ENCODE data around the gene CD8B2. TPM values are rescaled to one million over a fixed set of nuclear protein-coding genes. Genes with fewer than 3 reads are reported as not detected.

Gene CD8B2
- total RNA-seq, 1 donor from 2014 or later = not detected

DNA sequence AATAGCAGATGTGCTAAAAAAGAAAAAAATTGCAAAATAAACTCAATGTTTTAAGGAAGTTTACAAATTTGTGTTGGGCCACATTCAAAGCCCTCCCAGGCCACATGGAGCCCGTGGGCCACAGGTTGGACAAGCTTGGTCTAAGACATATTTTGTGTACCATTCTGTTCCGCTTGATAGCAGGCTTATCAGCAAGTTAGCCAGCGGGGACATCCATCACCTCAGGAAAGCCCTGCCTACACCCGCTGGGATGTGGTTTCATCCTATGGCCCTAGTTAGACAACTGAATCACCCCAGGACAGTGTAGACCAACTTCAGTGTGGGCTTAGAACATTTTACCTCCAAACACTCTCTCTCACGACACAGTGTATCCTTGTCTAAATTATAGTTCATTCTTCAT lies 32.6 kb downstream of the CD8B2 start:
- Histone ChIP-seq H3F3A (ENCODE audit: low read depth) (no peaks in the 10 kb centered on the region), H3K27ac (no peak overlapping the region), H3K27me3 (no peaks in the 10 kb centered on the region), H4K20me1 (ENCODE audit: low read depth) (no peaks in the 10 kb centered on the region), H3K4me3 (no peak overlapping the region), H3K36me3 (no peaks in the 10 kb centered on the region), H3K9me3 (ENCODE audit: low read depth) (no peaks in the 10 kb centered on the region), H3K4me1 (no peaks in the 10 kb centered on the region), H3K4me2 (no peak overlapping the region), H2AFZ (replicated peaks) (no peak overlapping the region), H3K9ac (no peak overlapping the region), H3K79me2 (ENCODE audit: low read depth) (no peaks in the 10 kb centered on the region)
- no peak for DNase-seq (ENCODE audit: low spot score)
- H3K4me1 Mint-ChIP-seq = peaks cover 4% of the 10 kb centered on the region
- no peaks in the 10 kb centered on the region for H3K36me3 Mint-ChIP-seq
- H3K9me3 Mint-ChIP-seq = peaks cover 6% of the 10 kb centered on the region
- no peak overlapping the region for H3K27ac Mint-ChIP-seq
- TF ChIP-seq EZH2phosphoT487 (IDR thresholded peaks at IDR 0.05) (no peak), EZH2 (IDR thresholded peaks at IDR 0.05) (no peak), CTCF (IDR thresholded peaks at IDR 0.05) (no peak)
- H3K4me3 Mint-ChIP-seq = no peak overlapping the region
- H3K27me3 Mint-ChIP-seq (ENCODE audit: insufficient read depth, low read depth) = peaks cover 2% of the 10 kb centered on the region

DNA sequence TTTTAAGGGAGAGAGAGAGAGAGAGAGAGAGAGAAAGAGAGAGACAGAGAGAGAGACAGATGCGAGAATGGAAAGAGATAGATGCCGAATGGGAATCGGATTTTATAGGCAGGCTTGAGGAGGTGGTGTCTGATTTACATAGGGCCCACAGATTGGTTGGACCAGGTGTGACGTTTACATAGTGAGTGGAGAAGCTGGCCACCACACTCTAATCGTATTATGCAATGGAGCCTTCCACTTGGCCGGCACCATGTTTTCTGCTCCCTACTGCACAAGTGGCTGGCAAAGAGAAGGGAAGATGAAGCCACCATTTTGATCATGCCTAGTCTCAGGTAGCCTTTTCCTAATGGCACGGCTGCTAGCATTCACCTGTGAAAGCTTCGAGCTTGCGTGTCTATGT lies 33.9 kb downstream of the CD8B2 start:
- no peak overlapping the region for H3K4me3 ChIP-seq
- no peak overlapping the region for H3K4me2 ChIP-seq
- H3K36me3 ChIP-seq = no peaks in the 10 kb centered on the region
- no peak overlapping the region for H2AFZ ChIP-seq (replicated peaks)
- no peak overlapping the region for H3K4me3 Mint-ChIP-seq
- H3K9me3 Mint-ChIP-seq = peaks cover 6% of the 10 kb centered on the region
- no peak for TF ChIP-seq CTCF (IDR thresholded peaks at IDR 0.05)
- TF ChIP-seq EZH2phosphoT487 (IDR thresholded peaks at IDR 0.05) = no peak
- TF ChIP-seq EZH2 (IDR thresholded peaks at IDR 0.05) = no peak
- H3K4me1 Mint-ChIP-seq = peaks cover 4% of the 10 kb centered on the region
- no peak overlapping the region for H3K27ac ChIP-seq
- H3K79me2 ChIP-seq (ENCODE audit: low read depth) = no peaks in the 10 kb centered on the region
- H4K20me1 ChIP-seq (ENCODE audit: low read depth) = no peaks in the 10 kb centered on the region
- no peaks in the 10 kb centered on the region for H3K27me3 ChIP-seq
- no peaks in the 10 kb centered on the region for H3K4me1 ChIP-seq
- H3K9ac ChIP-seq = no peak overlapping the region
- no peak overlapping the region for H3K27ac Mint-ChIP-seq
- H3F3A ChIP-seq (ENCODE audit: low read depth) = no peaks in the 10 kb centered on the region
- H3K9me3 ChIP-seq (ENCODE audit: low read depth) = no peaks in the 10 kb centered on the region
- peaks cover 2% of the 10 kb centered on the region for H3K27me3 Mint-ChIP-seq (ENCODE audit: insufficient read depth, low read depth)
- no peaks in the 10 kb centered on the region for H3K36me3 Mint-ChIP-seq
- no peak for DNase-seq (ENCODE audit: low spot score)

- Mint-ChIP-seq H3K27me3 (ENCODE audit: insufficient read depth, low read depth) (peaks cover 2% of the 10 kb centered on the region), H3K4me1 (no peaks in the 10 kb centered on the region), H3K27ac (no peak overlapping the region), H3K4me3 (no peak overlapping the region), H3K9me3 (peaks cover 6% of the 10 kb centered on the region), H3K36me3 (no peaks in the 10 kb centered on the region)
- Histone ChIP-seq H3K4me2 (no peak overlapping the region), H3K36me3 (no peaks in the 10 kb centered on the region), H3F3A (ENCODE audit: low read depth) (no peaks in the 10 kb centered on the region), H2AFZ (replicated peaks) (no peak overlapping the region), H3K27me3 (no peaks in the 10 kb centered on the region), H3K27ac (no peak overlapping the region), H3K4me1 (no peaks in the 10 kb centered on the region), H4K20me1 (ENCODE audit: low read depth) (no peaks in the 10 kb centered on the region), H3K9me3 (ENCODE audit: low read depth) (no peaks in the 10 kb centered on the region), H3K4me3 (no peak overlapping the region), H3K79me2 (ENCODE audit: low read depth) (no peaks in the 10 kb centered on the region), H3K9ac (no peak overlapping the region)
- DNase-seq (ENCODE audit: low spot score) = no peak
- TF ChIP-seq EZH2phosphoT487 (IDR thresholded peaks at IDR 0.05) = no peak
- TF ChIP-seq CTCF (IDR thresholded peaks at IDR 0.05) = no peak
- TF ChIP-seq EZH2 (IDR thresholded peaks at IDR 0.05) = no peak
Measured at GRCh38 chr2:106523976-106524665, 37.0 kb downstream of the CD8B2 start.

Data from neural progenitor cell (in vitro differentiated cells).